ENCODE data around the gene PRPF18. TPM values are rescaled to one million over a fixed set of nuclear protein-coding genes. Genes with fewer than 3 reads are reported as not detected.

PRPF18 gene
- total RNA-seq, 6 experiments from 2014 or later, result 8.1 to 16.1 (median 11.5) TPM

DNA sequence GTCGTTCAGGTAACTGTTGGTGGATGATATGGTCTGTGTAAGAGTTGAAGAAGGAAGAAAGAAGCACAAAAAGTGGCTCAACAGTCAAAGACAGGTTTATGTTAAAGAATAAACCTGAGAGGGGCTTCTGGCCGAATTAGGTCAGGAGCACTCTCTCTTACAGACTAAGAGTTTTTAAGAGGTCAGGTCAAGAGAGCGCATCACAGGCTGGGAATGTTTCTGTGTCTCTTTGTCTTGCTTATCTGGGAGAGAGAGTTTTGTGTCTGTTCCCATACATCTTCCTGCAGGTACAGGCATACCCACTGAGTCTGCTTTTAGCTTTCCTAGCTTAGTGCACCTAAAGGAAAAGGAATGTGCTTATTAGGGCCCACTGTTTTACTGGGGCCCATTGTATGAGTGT is 22.2 kb upstream of the PRPF18 start:
- Histone ChIP-seq H3K36me3 (no peaks in the 10 kb centered on the region), H3K4me1 (no peaks in the 10 kb centered on the region), H3K9me3 (no peaks in the 10 kb centered on the region), H3K27ac (no peak overlapping the region), H3K27me3 (no peaks in the 10 kb centered on the region), H3K4me3 (no peak overlapping the region)
- DNase-seq, result no peak
- TF ChIP-seq, protein P1, sequence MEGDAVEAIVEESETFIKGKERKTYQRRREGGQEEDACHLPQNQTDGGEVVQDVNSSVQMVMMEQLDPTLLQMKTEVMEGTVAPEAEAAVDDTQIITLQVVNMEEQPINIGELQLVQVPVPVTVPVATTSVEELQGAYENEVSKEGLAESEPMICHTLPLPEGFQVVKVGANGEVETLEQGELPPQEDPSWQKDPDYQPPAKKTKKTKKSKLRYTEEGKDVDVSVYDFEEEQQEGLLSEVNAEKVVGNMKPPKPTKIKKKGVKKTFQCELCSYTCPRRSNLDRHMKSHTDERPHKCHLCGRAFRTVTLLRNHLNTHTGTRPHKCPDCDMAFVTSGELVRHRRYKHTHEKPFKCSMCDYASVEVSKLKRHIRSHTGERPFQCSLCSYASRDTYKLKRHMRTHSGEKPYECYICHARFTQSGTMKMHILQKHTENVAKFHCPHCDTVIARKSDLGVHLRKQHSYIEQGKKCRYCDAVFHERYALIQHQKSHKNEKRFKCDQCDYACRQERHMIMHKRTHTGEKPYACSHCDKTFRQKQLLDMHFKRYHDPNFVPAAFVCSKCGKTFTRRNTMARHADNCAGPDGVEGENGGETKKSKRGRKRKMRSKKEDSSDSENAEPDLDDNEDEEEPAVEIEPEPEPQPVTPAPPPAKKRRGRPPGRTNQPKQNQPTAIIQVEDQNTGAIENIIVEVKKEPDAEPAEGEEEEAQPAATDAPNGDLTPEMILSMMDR (IDR thresholded peaks at IDR 0.05), result no peak
- no peak for TF ChIP-seq POLR2A (IDR thresholded peaks at IDR 0.05)
- 40% methylated on average over 2 of the region's 3 CpGs for WGBS (ENCODE audit: insufficient coverage, low coverage, low lambda C conversion rate, missing lambda C conversion rate)
- no peak for ATAC-seq
- intact Hi-C loops (cut with DNase I), result no loop called here

DNA sequence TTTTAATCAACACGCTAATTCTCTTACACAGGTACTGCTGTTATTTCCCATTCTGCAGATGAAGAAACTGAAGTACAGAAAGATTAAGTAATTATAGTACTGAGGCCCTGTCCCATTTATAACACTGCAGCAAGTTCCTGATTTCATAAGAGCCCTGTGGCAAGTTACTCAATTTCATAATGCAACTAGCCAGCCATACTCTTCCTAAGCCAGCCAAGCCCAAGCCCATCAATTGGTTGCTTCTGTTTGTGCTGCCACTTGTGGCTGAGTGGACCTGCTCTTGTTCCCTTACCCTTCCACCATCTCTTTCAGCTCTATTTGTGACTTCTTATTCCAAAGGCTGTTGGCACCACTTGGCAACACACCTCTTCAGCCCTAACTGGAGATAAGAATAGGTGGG is 19.7 kb upstream of the PRPF18 start:
- Histone ChIP-seq H3K27ac (no peak overlapping the region), H3K27me3 (no peaks in the 10 kb centered on the region), H3K9me3 (no peaks in the 10 kb centered on the region), H3K4me3 (no peak overlapping the region), H3K4me1 (no peaks in the 10 kb centered on the region), H3K36me3 (no peaks in the 10 kb centered on the region)
- no peak for TF ChIP-seq POLR2A (IDR thresholded peaks at IDR 0.05)
- TF ChIP-seq, protein P1 (IDR thresholded peaks at IDR 0.05), result no peak
- ATAC-seq (peak; percentile 39 to 66 (median 47)), DNase-seq (no peak)
- intact Hi-C loops (cut with DNase I), result no loop called here
- 60% methylated on average over 1 of the region's 1 CpG for WGBS (ENCODE audit: insufficient coverage, low coverage, low lambda C conversion rate, missing lambda C conversion rate)

DNA sequence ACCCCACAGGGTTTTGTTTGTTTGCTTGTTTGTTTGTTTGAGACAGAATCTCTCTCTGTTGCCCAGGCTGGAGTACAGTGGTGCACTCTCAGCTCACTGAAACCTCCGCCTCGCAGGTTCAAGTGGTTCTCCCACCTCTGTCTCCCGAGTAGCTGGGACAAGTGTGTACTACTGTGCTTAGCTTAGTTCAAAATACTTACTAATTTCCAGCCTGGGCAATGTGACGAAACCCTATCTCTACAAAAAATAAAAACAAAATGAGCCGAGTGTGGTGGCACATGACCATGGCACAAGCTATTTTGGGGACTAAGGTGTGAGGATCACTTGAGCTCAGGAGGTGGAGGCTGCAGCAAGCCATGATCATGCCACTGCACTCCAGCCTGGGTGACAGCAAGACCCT is 15.2 kb upstream of the PRPF18 start:
- intact Hi-C loops (cut with DNase I), result no loop called here
- H3K27me3 ChIP-seq, result no peaks in the 10 kb centered on the region
- H3K36me3 ChIP-seq, result no peaks in the 10 kb centered on the region
- no peak for ATAC-seq
- no peak overlapping the region for H3K4me3 ChIP-seq
- WGBS (ENCODE audit: insufficient coverage, low coverage, low lambda C conversion rate, missing lambda C conversion rate), result 50% methylated on average over 5 of the region's 5 CpGs
- no peaks in the 10 kb centered on the region for H3K4me1 ChIP-seq
- no peak for TF ChIP-seq POLR2A (IDR thresholded peaks at IDR 0.05)
- TF ChIP-seq, protein P1 (IDR thresholded peaks at IDR 0.05), result no peak
- no peak overlapping the region for H3K27ac ChIP-seq
- no peak for DNase-seq
- H3K9me3 ChIP-seq, result no peaks in the 10 kb centered on the region

DNA sequence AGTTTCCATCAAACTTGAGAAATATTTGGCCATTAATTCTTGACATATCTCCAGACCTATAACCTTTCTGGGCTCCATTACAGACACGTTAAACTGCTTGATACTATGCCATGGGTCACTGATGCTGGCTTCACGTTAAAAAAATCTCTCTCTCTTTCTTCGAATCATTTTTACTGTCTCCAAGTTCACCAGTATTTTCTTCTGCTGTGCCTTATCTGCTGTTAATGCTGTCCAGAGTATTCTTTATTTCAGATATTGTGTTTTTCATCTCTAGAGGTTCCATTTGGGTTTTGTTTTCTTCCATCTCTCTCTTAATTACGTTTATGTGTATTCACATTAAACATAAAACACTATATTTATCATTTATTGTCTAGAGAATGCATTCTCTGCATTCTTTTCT is 12.8 kb upstream of the PRPF18 start:
- 45% methylated on average over 4 of the region's 4 CpGs for WGBS (ENCODE audit: insufficient coverage, low coverage, low lambda C conversion rate, missing lambda C conversion rate)
- no peak for ATAC-seq
- H3K4me1 ChIP-seq, result no peaks in the 10 kb centered on the region

More for the DNA sequence above, 12.8 kb upstream of the PRPF18 start:
- Histone ChIP-seq H3K4me3 (no peak overlapping the region), H3K27me3 (no peaks in the 10 kb centered on the region), H3K36me3 (no peaks in the 10 kb centered on the region), H3K27ac (no peak overlapping the region), H3K9me3 (no peaks in the 10 kb centered on the region)
- TF ChIP-seq, protein P1 (IDR thresholded peaks at IDR 0.05), result no peak
- no peak for TF ChIP-seq POLR2A (IDR thresholded peaks at IDR 0.05)
- DNase-seq, result no peak
- intact Hi-C loops (cut with DNase I), result no loop called here
